H1 (cell line): ENCODE results near the gene NBAS. TPM values are rescaled to one million over a fixed set of nuclear protein-coding genes. Genes with fewer than 3 reads are reported as not detected.

Source experiments
- CTCF ChIA-PET: fragments of 300-600 bp; sonication (Branson Sonifier 250); formaldehyde crosslinking; loops from one replicate; lab custom pipeline; 2021; ENCODE audit not compliant: partially characterized antibody; lab: Charles Lee
- POLR2A ChIA-PET: fragments of 300-600 bp; sonication (Branson Sonifier 250); formaldehyde crosslinking; loops from one replicate; lab custom pipeline; 2021; ENCODE audit warnings: inconsistent platforms; ENCODE audit not compliant: partially characterized antibody; lab: Charles Lee
- DNase-seq, 2 experiments: peaks; one replicate each; pipeline versions ENCODE4 v3.0.0 to v3.0.0-alpha.2; 2010 to 2022; ENCODE audit warnings: low spot score in 2 of 2, low read depth in 1 of 2, mixed read lengths in 1 of 2
- FAIRE-seq: peaks from 2 replicates; lab custom pipeline; 2011; peaks lifted over from hg19 to GRCh38; lab: Jason Lieb, UNC
- H2AFZ ChIP-seq: 2 replicates; pipeline ENCODE4 v1.8.1; 2012; ENCODE audit warnings: low read length, inconsistent platforms
- H2AK5ac ChIP-seq: 2 replicates; pipeline ENCODE4 v1.6.1; 2013; ENCODE audit warnings: low read depth, low read length
- H2BK120ac ChIP-seq: replicated peaks from 2 replicates; pipeline ENCODE3; 2013; ENCODE audit warnings: low read depth, low read length, inconsistent platforms
- H2BK12ac ChIP-seq: 2 replicates; pipeline ENCODE4 v1.6.1; 2013; ENCODE audit warnings: low read depth, low read length
- H2BK15ac ChIP-seq: 2 replicates; pipeline ENCODE4 v1.6.1; 2013; ENCODE audit warnings: low read length
- H2BK20ac ChIP-seq: 2 replicates; pipeline ENCODE4 v1.6.1; 2013; ENCODE audit warnings: low read length
- H2BK5ac ChIP-seq: 2 replicates; pipeline ENCODE4 v1.6.1; 2013; ENCODE audit warnings: low read depth, low read length
- H3K14ac ChIP-seq: 2 replicates; pipeline ENCODE4 v1.6.1; 2013; ENCODE audit warnings: inconsistent platforms; ENCODE audit not compliant: insufficient read length
- H3K18ac ChIP-seq: 2 replicates; pipeline ENCODE4 v1.6.1; 2013; ENCODE audit warnings: low read length; ENCODE audit errors: extremely low read depth
- H3K23ac ChIP-seq: 2 replicates; pipeline ENCODE4 v1.6.1; 2013; ENCODE audit warnings: inconsistent platforms; ENCODE audit not compliant: insufficient read length
- H3K23me2 ChIP-seq: 2 replicates; pipeline ENCODE4 v1.6.1; 2013; ENCODE audit warnings: low read depth, low read length
- H3K27ac ChIP-seq: 2 replicates; pipeline ENCODE4 v1.6.1; 2011; ENCODE audit warnings: low read depth, low read length, inconsistent platforms
- H3K27me3 ChIP-seq, 4 experiments: replicated peaks in 1 of 4; 1 replicate in 1 of 4; 2 replicates in 3 of 4; pipeline versions ENCODE4 v1.6.1 to v1.8.1; 2011 to 2013; ENCODE audit warnings: low read length in 3 of 4, mild to moderate bottlenecking in 3 of 4, inconsistent platforms in 2 of 4, mixed read lengths in 2 of 4, moderate library complexity in 1 of 4; ENCODE audit not compliant: control insufficient read depth in 3 of 4, insufficient read depth in 3 of 4; ENCODE audit errors: extremely low read depth in 1 of 4
- H3K36me3 ChIP-seq, 4 experiments: 2 replicates each; pipeline versions ENCODE4 v1.6.1 to v1.8.1; 2011 to 2013; ENCODE audit warnings: mild to moderate bottlenecking in 4 of 4, low read length in 3 of 4, moderate library complexity in 2 of 4, control low read depth in 1 of 4, inconsistent platforms in 1 of 4; ENCODE audit not compliant: insufficient read depth in 4 of 4, control insufficient read depth in 2 of 4
- H3K4ac ChIP-seq: replicated peaks from 2 replicates; pipeline ENCODE3; 2013; ENCODE audit warnings: low read length, low read depth, mixed read lengths, inconsistent platforms; ENCODE audit not compliant: insufficient read length
- H3K4me1 ChIP-seq, 4 experiments: replicated peaks in 1 of 4; 1 replicate in 1 of 4; 2 replicates in 3 of 4; pipeline versions ENCODE4 v1.6.1 to v1.8.1; 2011 to 2013; ENCODE audit warnings: low read length in 3 of 4, inconsistent platforms in 2 of 4, mixed read lengths in 1 of 4; ENCODE audit not compliant: insufficient read depth in 4 of 4, control insufficient read depth in 3 of 4
- H3K4me2 ChIP-seq, 2 experiments: 2 replicates each; pipeline versions ENCODE4 v1.6.1 to v1.8.1; 2011 to 2013; ENCODE audit warnings: low read depth in 2 of 2, low read length in 2 of 2, control low read depth in 1 of 2, inconsistent platforms in 1 of 2, mild to moderate bottlenecking in 1 of 2; ENCODE audit not compliant: insufficient read depth in 1 of 2
- H3K4me3 ChIP-seq, 4 experiments: fragments of 200-600, 300-600 bp in 1 of 4; sonication (generic), shearing (Covaris generic), sonication (Bioruptor Twin) in 1 of 4; 2 replicates each; pipeline versions ENCODE4 v1.5.1 to v1.8.1; 2011 to 2016; ENCODE audit warnings: low read length in 4 of 4, low read depth in 3 of 4, control low read depth in 2 of 4, inconsistent platforms in 2 of 4, mild to moderate bottlenecking in 2 of 4, mixed read lengths in 1 of 4, moderate library complexity in 1 of 4; ENCODE audit not compliant: insufficient read depth in 2 of 4; ENCODE audit errors: extremely low read depth in 1 of 4
- H3K56ac ChIP-seq: replicated peaks from 2 replicates; pipeline ENCODE3; 2013; ENCODE audit warnings: low read depth, mild to moderate bottlenecking, mixed read lengths, low read length, inconsistent platforms; ENCODE audit not compliant: insufficient read length
- H3K79me1 ChIP-seq: 2 replicates; pipeline ENCODE4 v1.6.1; 2013; ENCODE audit warnings: low read depth, low read length, control low read depth
- H3K79me2 ChIP-seq, 2 experiments: 2 replicates each; pipeline versions ENCODE4 v1.6.1 to v1.8.1; 2012 to 2013; ENCODE audit warnings: low read length in 2 of 2, mild to moderate bottlenecking in 2 of 2, inconsistent platforms in 1 of 2; ENCODE audit not compliant: insufficient read depth in 2 of 2, control insufficient read depth in 1 of 2
- H3K9ac ChIP-seq, 4 experiments: replicated peaks in 1 of 4; 1 replicate in 1 of 4; 2 replicates in 3 of 4; pipeline versions ENCODE4 v1.6.1 to v1.8.1; 2011 to 2013; ENCODE audit warnings: low read depth in 3 of 4, low read length in 3 of 4, control low read depth in 2 of 4, mild to moderate bottlenecking in 2 of 4, moderate library complexity in 2 of 4, inconsistent platforms in 1 of 4; ENCODE audit errors: extremely low read depth in 1 of 4
- H3K9me3 ChIP-seq, 2 experiments: 2 replicates each; pipeline versions ENCODE4 v1.6.1 to v1.8.1; 2012 to 2013; ENCODE audit warnings: mild to moderate bottlenecking in 2 of 2, moderate library complexity in 2 of 2, control low read depth in 1 of 2, inconsistent platforms in 1 of 2, low read depth in 1 of 2, low read length in 1 of 2, mixed read lengths in 1 of 2; ENCODE audit not compliant: insufficient read depth in 2 of 2
- H4K20me1 ChIP-seq, 2 experiments: replicated peaks in 1 of 2; 2 replicates each; pipeline versions ENCODE3 to v1.8.1; 2011 to 2013; ENCODE audit warnings: inconsistent platforms in 2 of 2, low read length in 2 of 2, mild to moderate bottlenecking in 1 of 2; ENCODE audit not compliant: insufficient read depth in 2 of 2, control insufficient read depth in 1 of 2
- H4K5ac ChIP-seq: 2 replicates; pipeline ENCODE4 v1.6.1; 2013; ENCODE audit warnings: low read length, low read depth, mixed read lengths, inconsistent platforms; ENCODE audit not compliant: insufficient read length
- H4K8ac ChIP-seq: 2 replicates; pipeline ENCODE4 v1.8.0; 2013; ENCODE audit warnings: mild to moderate bottlenecking, moderate library complexity, low read length, inconsistent platforms; ENCODE audit not compliant: insufficient read depth; ENCODE audit errors: extremely low read depth
- H4K91ac ChIP-seq: replicated peaks from 2 replicates; pipeline ENCODE3; 2013; ENCODE audit warnings: low read length, mixed read lengths, inconsistent platforms; ENCODE audit not compliant: insufficient read length
- BACH1 ChIP-seq: IDR thresholded peaks from 2 replicates; pipeline ENCODE4 v1.6.1; 2012; ENCODE audit warnings: low read length, improper control_type of control experiment
- TAF7 ChIP-seq: optimal IDR thresholded peaks from 2 replicates; pipeline ENCODE3; 2011; ENCODE audit warnings: low read depth, mild to moderate bottlenecking, inconsistent platforms, low read length, moderate library complexity, borderline replicate concordance
- ZNF274 ChIP-seq: IDR thresholded peaks from 2 replicates; pipeline ENCODE4 v1.7.0; 2012; ENCODE audit warnings: low read length, borderline replicate concordance; ENCODE audit errors: extremely low read depth
- WGBS, 2 experiments: shearing (Covaris generic) in 1 of 2; methylation state at CpG; one replicate each; pipeline versions ENCODE4 v1.1.6 to v1.1.7; 2013 to 2015; ENCODE audit warnings: low lambda C conversion rate in 2 of 2, mixed read lengths in 2 of 2, inconsistent platforms in 1 of 2, low coverage in 1 of 2, missing lambda C conversion rate in 1 of 2; ENCODE audit not compliant: insufficient replicate concordance in 2 of 2, insufficient coverage in 1 of 2, insufficient read length in 1 of 2; ENCODE audit errors: extremely low coverage in 1 of 2, missing lambda C conversion rate in 1 of 2; 5-methylcytosine and 5-hydroxymethylcytosine counted together
- polyA plus RNA-seq, 7 experiments: library from polyadenylated mRNA; depleted of rRNA in 3 of 7; stranded (reverse) in 5 of 7; unstranded in 2 of 7; fragments of >200 nt in 5 of 7; fragments of 200-250 nt in 2 of 7; gene quantifications; 1 replicate in 5 of 7; 2 replicates in 1 of 7; 4 replicates in 1 of 7; pipeline versions ENCODE4 v1.2.1 to v1.2.3, GENCODE V29; 2011 to 2013; ENCODE audit warnings: missing spikeins in 2 of 7, mixed read lengths in 2 of 7
- total RNA-seq: library from RNA; stranded (reverse); fragmentation: NEBNext Ultra II Directional; extraction: Animal tissue kit (Norgen Biotek cat#: 25700); gene quantifications from 2 replicates; pipeline ENCODE4 v1.2.1, GENCODE V29; 2021

The NBAS gene
- total and polyA plus RNA-seq, 2 of the 8 experiments (the other 6 are each of a cell fraction or from before 2014, with no cell fraction given): 19.6 to 34.8 TPM

- Histone ChIP-seq H2BK120ac (no peak overlapping the region), H3K27ac (no peak overlapping the region), H3K27me3 (no peaks in the 10 kb centered on the region), H3K4me3 (no peak overlapping the region), H4K20me1 (peaks cover 0 to 3% of the 10 kb centered on the region in 2 experiments), H2AFZ (no peak overlapping the region), H3K79me2 (peaks cover 8 to 34% of the 10 kb centered on the region in 2 experiments), H2BK15ac (no peak overlapping the region), H4K91ac (no peak overlapping the region), H3K4me2 (no peak overlapping the region), H3K9ac (no peak overlapping the region), H2BK12ac (no peak overlapping the region), H4K5ac (no peak overlapping the region), H3K9me3 (no peaks in the 10 kb centered on the region), H3K4ac (no peak overlapping the region), H2AK5ac (no peak overlapping the region), H3K36me3 (peaks cover 13 to 46% (median 30%) of the 10 kb centered on the region in 4 experiments), H3K23me2 (peaks cover 3% of the 10 kb centered on the region; the same call in 1 of the 2 replicates), H3K18ac (no peak overlapping the region), H3K56ac (no peak overlapping the region), H4K8ac (no peak overlapping the region), H3K23ac (no peak overlapping the region), H3K14ac (no peak overlapping the region), H2BK5ac (no peak overlapping the region), H3K79me1 (no peaks in the 10 kb centered on the region), H3K4me1 (peaks cover 0 to 3% (median 1%) of the 10 kb centered on the region in 4 experiments; a peak in 3 of 7 replicates), H2BK20ac (no peak overlapping the region)
- FAIRE-seq (no peak), DNase-seq (no peak)
- ChIA-PET POLR2A (interaction anchor here (0.7 to 2.0 kb wide), 2 partner anchors 11 to 15 kb away, joined by 3 to 8 read pairs; no protein-coding TSS in a partner anchor), CTCF (interaction anchor here (0.6 kb wide), 1 partner anchor 1210 kb away, joined by 5 read pairs; no protein-coding TSS in a partner anchor)
- WGBS, 2 experiments: 88% methylated on average over 5 of the region's 5 CpGs; no CpG with 5 or more reads in 1 of the 2 experiments
- TF ChIP-seq ZNF274: no peak
- no peak for TF ChIP-seq BACH1
- TF ChIP-seq TAF7: no peak
Measured at GRCh38 chr2:15594291-15595256, 33.4 kb upstream of the NBAS start.
